Measurements from ENCODE around the gene MYBBP1A. TPM values are rescaled to one million over a fixed set of nuclear protein-coding genes. Genes with fewer than 3 reads are reported as not detected.

MYBBP1A gene
- total RNA-seq, 1 experiment from 2014 or later: 177 TPM

GRCh38 chr17:4550534-4551039, 4.6 kb downstream of the MYBBP1A start:
- no TSS peak for BruUV-seq (replicated peaks)
- Histone ChIP-seq H3K4me1 (ENCODE audit: insufficient read depth, low read length, poor library complexity, severe bottlenecking) (peaks cover 6% of the 10 kb centered on the region), H3K27me3 (replicated peaks; ENCODE audit: insufficient read depth, low read depth, low read length, poor library complexity) (no peaks in the 10 kb centered on the region), H3K36me3 (ENCODE audit: insufficient read depth, low read length, poor library complexity, severe bottlenecking) (peaks cover 71% of the 10 kb centered on the region), H3K27ac (ENCODE audit: low read depth, low read length, poor library complexity, severe bottlenecking) (no peak overlapping the region), H3K4me3 (ENCODE audit: low read depth, low read length, poor library complexity, severe bottlenecking) (no peak overlapping the region), H3K9me3 (ENCODE audit: low read depth, low read length, poor library complexity, severe bottlenecking) (no peaks in the 10 kb centered on the region)
- ChIA-PET CTCF (no interaction called here), POLR2A (ENCODE audit: low non-redundant PET) (no interaction called here)
- DNase-seq (ENCODE audit: low spot score): no peak
- TF ChIP-seq EZH2 (IDR thresholded peaks at IDR 0.05; ENCODE audit: borderline replicate concordance, low read depth, low read length, poor library complexity, severe bottlenecking): no peak
- no peak for TF ChIP-seq CTCF (conservative IDR thresholded peaks at IDR 0.05; ENCODE audit: low read depth, low read length)
- intact Hi-C loops (cut with micrococcal nuclease; ENCODE audit: unreplicated experiment): no loop called here

GRCh38 chr17:4549781-4550533, 5.2 kb downstream of the MYBBP1A start:
- no peak for TF ChIP-seq EZH2 (IDR thresholded peaks at IDR 0.05; ENCODE audit: borderline replicate concordance, low read depth, low read length, poor library complexity, severe bottlenecking)
- TF ChIP-seq CTCF (conservative IDR thresholded peaks at IDR 0.05; ENCODE audit: low read depth, low read length): no peak
- no peak for DNase-seq (ENCODE audit: low spot score)
- no peaks in the 10 kb centered on the region for H3K27me3 ChIP-seq (replicated peaks; ENCODE audit: insufficient read depth, low read depth, low read length, poor library complexity)
- ChIA-PET POLR2A (ENCODE audit: low non-redundant PET) (no interaction called here), CTCF (interaction anchor here (0.6 kb wide), 1 partner anchor 129 kb away, joined by 7 read pairs; no protein-coding TSS in a partner anchor)
- intact Hi-C loops (cut with micrococcal nuclease; ENCODE audit: unreplicated experiment): no loop called here
- H3K27ac ChIP-seq (ENCODE audit: low read depth, low read length, poor library complexity, severe bottlenecking): no peak overlapping the region
- no peaks in the 10 kb centered on the region for H3K9me3 ChIP-seq (ENCODE audit: low read depth, low read length, poor library complexity, severe bottlenecking)
- H3K4me1 ChIP-seq (ENCODE audit: insufficient read depth, low read length, poor library complexity, severe bottlenecking): peaks cover 6% of the 10 kb centered on the region
- peaks cover 77% of the 10 kb centered on the region for H3K36me3 ChIP-seq (ENCODE audit: insufficient read depth, low read length, poor library complexity, severe bottlenecking)
- no peak overlapping the region for H3K4me3 ChIP-seq (ENCODE audit: low read depth, low read length, poor library complexity, severe bottlenecking)
- no TSS peak for BruUV-seq (replicated peaks)

GRCh38 chr17:4548721-4549531, 6.3 kb downstream of the MYBBP1A start:
- Histone ChIP-seq H3K4me1 (ENCODE audit: insufficient read depth, low read length, poor library complexity, severe bottlenecking) (peaks cover 1% of the 10 kb centered on the region), H3K27ac (ENCODE audit: low read depth, low read length, poor library complexity, severe bottlenecking) (no peak overlapping the region), H3K27me3 (replicated peaks; ENCODE audit: insufficient read depth, low read depth, low read length, poor library complexity) (no peaks in the 10 kb centered on the region), H3K9me3 (ENCODE audit: low read depth, low read length, poor library complexity, severe bottlenecking) (no peaks in the 10 kb centered on the region), H3K4me3 (ENCODE audit: low read depth, low read length, poor library complexity, severe bottlenecking) (no peak overlapping the region), H3K36me3 (ENCODE audit: insufficient read depth, low read length, poor library complexity, severe bottlenecking) (peaks cover 78% of the 10 kb centered on the region)
- CTCF ChIA-PET: interaction anchor here (0.6 kb wide), 1 partner anchor 128 kb away, joined by 7 read pairs; no protein-coding TSS in a partner anchor
- no peak for DNase-seq (ENCODE audit: low spot score)
- no TSS peak for BruUV-seq (replicated peaks)
- POLR2A ChIA-PET (ENCODE audit: low non-redundant PET): no interaction called here
- intact Hi-C loops (cut with micrococcal nuclease; ENCODE audit: unreplicated experiment): no loop called here
- TF ChIP-seq EZH2 (IDR thresholded peaks at IDR 0.05; ENCODE audit: borderline replicate concordance, low read depth, low read length, poor library complexity, severe bottlenecking) (no peak), CTCF (conservative IDR thresholded peaks at IDR 0.05; ENCODE audit: low read depth, low read length) (no peak)

Measured in A673 (cell line).